Measurements from ENCODE around the gene LRRC45. TPM values are rescaled to one million over a fixed set of nuclear protein-coding genes. Genes with fewer than 3 reads are reported as not detected.
"Not testable (repeated sequence)": the region's sequence is repeated elsewhere in the genome, so short reads cannot be mapped to it uniquely, and the experiment has no call there.

The LRRC45 gene
- polyA plus RNA-seq, 3 donors, result 10.8 to 17.5 (median 15.7) TPM

- no peak for DNase-seq (ENCODE audit: extremely low read depth in 1 of 11, low read depth in 9 of 11, low spot score in 4 of 11)
Measured at GRCh38 chr17:82028966-82029365, 5.9 kb downstream of the LRRC45 start.

- DNase-seq (ENCODE audit: extremely low read depth in 1 of 11, low read depth in 9 of 11, low spot score in 4 of 11), result no peak
Measured at GRCh38 chr17:82029391-82029790, 6.3 kb downstream of the LRRC45 start.

- no peak for DNase-seq (ENCODE audit: extremely low read depth in 1 of 11, low read depth in 9 of 11, low spot score in 4 of 11)
Measured at GRCh38 chr17:82029990-82030469, 6.9 kb downstream of the LRRC45 start.

GRCh38 chr17:82030470-82031302 is 7.6 kb downstream of the LRRC45 start:
- peak in 6 of 11 donors; percentile 60 to 72 (median 67) for DNase-seq (ENCODE audit: extremely low read depth in 1 of 11, low read depth in 9 of 11, low spot score in 4 of 11)

- DNase-seq (ENCODE audit: extremely low read depth in 1 of 11, low read depth in 9 of 11, low spot score in 4 of 11), result no peak
Measured at GRCh38 chr17:82031303-82031884, 8.3 kb downstream of the LRRC45 start, which contains the start of gene RAC3. RAC3 (plus strand) TSS chr17:82031678; CDS start chr17:82031762, 84 bp downstream.

- DNase-seq (ENCODE audit: extremely low read depth in 1 of 11, low read depth in 9 of 11, low spot score in 4 of 11), result no peak
Measured at GRCh38 chr17:82031885-82032627, 9.0 kb downstream of the LRRC45 start.

GRCh38 chr17:82033359-82034085 is 10.4 kb downstream of the LRRC45 start:
- DNase-seq (ENCODE audit: extremely low read depth in 1 of 11, low read depth in 9 of 11, low spot score in 4 of 11), result no peak

- DNase-seq (ENCODE audit: extremely low read depth in 1 of 11, low read depth in 9 of 11, low spot score in 4 of 11), result no peak
Measured at GRCh38 chr17:82034371-82035011, 11.4 kb downstream of the LRRC45 start.

GRCh38 chr17:82035488-82035887 is 12.4 kb downstream of the LRRC45 start:
- DNase-seq (ENCODE audit: extremely low read depth in 1 of 11, low read depth in 9 of 11, low spot score in 4 of 11), result no peak

GRCh38 chr17:82035956-82036633 is 13.0 kb downstream of the LRRC45 start:
- DNase-seq (ENCODE audit: extremely low read depth in 1 of 11, low read depth in 9 of 11, low spot score in 4 of 11), result no peak

- no peak for DNase-seq (ENCODE audit: extremely low read depth in 1 of 11, low read depth in 9 of 11, low spot score in 4 of 11)
Measured at GRCh38 chr17:82036634-82037091, 13.6 kb downstream of the LRRC45 start.

- DNase-seq (ENCODE audit: extremely low read depth in 1 of 11, low read depth in 9 of 11, low spot score in 4 of 11), result peak; percentile 80 to 96 (median 91)
Measured at GRCh38 chr17:82037092-82037888, 14.2 kb downstream of the LRRC45 start, which contains the start of gene DCXR. DCXR (minus strand) TSS chr17:82037697; CDS start chr17:82037682, 15 bp downstream.

GRCh38 chr17:82037889-82038195 is 14.7 kb downstream of the LRRC45 start:
- no peak for DNase-seq (ENCODE audit: extremely low read depth in 1 of 11, low read depth in 9 of 11, low spot score in 4 of 11)

- not testable (repeated sequence) for DNase-seq (ENCODE audit: extremely low read depth in 1 of 11, low read depth in 9 of 11, low spot score in 4 of 11)
Measured at GRCh38 chr17:82038796-82039409, 15.8 kb downstream of the LRRC45 start.

- DNase-seq (ENCODE audit: extremely low read depth in 1 of 11, low read depth in 9 of 11, low spot score in 4 of 11), result no peak
Measured at GRCh38 chr17:82039695-82040299, 16.7 kb downstream of the LRRC45 start.

GRCh38 chr17:82041144-82041814 is 18.2 kb downstream of the LRRC45 start:
- no peak for DNase-seq (ENCODE audit: extremely low read depth in 1 of 11, low read depth in 9 of 11, low spot score in 4 of 11)

Measured in renal cortex interstitium (tissue), 11 donors.